Measurements from ENCODE around the gene C22orf42. TPM values are rescaled to one million over a fixed set of nuclear protein-coding genes. Genes with fewer than 3 reads are reported as not detected.
"Not testable (repeated sequence)": the region's sequence is repeated elsewhere in the genome, so short reads cannot be mapped to it uniquely, and the experiment has no call there.

The C22orf42 gene
- total RNA-seq, 1 experiment from 2014 or later: not detected

- no peak overlapping the region for H3K4me3 ChIP-seq (ENCODE audit: insufficient read depth, low read depth, low read length)
- DNase-seq: no peak
- H3K36me3 ChIP-seq (replicated peaks; ENCODE audit: control insufficient read depth, insufficient read depth, low read length): no peaks in the 10 kb centered on the region
- H3K27me3 ChIP-seq (ENCODE audit: control insufficient read depth, insufficient read depth, low read length): peaks cover 34% of the 10 kb centered on the region
Measured at GRCh38 chr22:32199961-32200360, 40.9 kb upstream of the C22orf42 start.

GRCh38 chr22:32199341-32199740 is 40.2 kb upstream of the C22orf42 start:
- no peak for DNase-seq
- H3K36me3 ChIP-seq (replicated peaks; ENCODE audit: control insufficient read depth, insufficient read depth, low read length): no peaks in the 10 kb centered on the region
- H3K4me3 ChIP-seq (ENCODE audit: insufficient read depth, low read depth, low read length): no peak overlapping the region
- peaks cover 29% of the 10 kb centered on the region for H3K27me3 ChIP-seq (ENCODE audit: control insufficient read depth, insufficient read depth, low read length)

- not testable (repeated sequence) for DNase-seq; H3K36me3 ChIP-seq (replicated peaks; ENCODE audit: control insufficient read depth, insufficient read depth, low read length); H3K4me3 ChIP-seq (ENCODE audit: insufficient read depth, low read depth, low read length)
- peaks cover 12% of the 10 kb centered on the region for H3K27me3 ChIP-seq (ENCODE audit: control insufficient read depth, insufficient read depth, low read length)
Measured at GRCh38 chr22:32197553-32198226, 38.6 kb upstream of the C22orf42 start.

- not testable (repeated sequence) for H3K27me3 ChIP-seq (ENCODE audit: control insufficient read depth, insufficient read depth, low read length); H3K4me3 ChIP-seq (ENCODE audit: insufficient read depth, low read depth, low read length); DNase-seq; H3K36me3 ChIP-seq (replicated peaks; ENCODE audit: control insufficient read depth, insufficient read depth, low read length)
Measured at GRCh38 chr22:32195900-32196299, 36.8 kb upstream of the C22orf42 start.

- H3K36me3 ChIP-seq (replicated peaks; ENCODE audit: control insufficient read depth, insufficient read depth, low read length); DNase-seq; H3K4me3 ChIP-seq (ENCODE audit: insufficient read depth, low read depth, low read length); H3K27me3 ChIP-seq (ENCODE audit: control insufficient read depth, insufficient read depth, low read length): not testable (repeated sequence)
Measured at GRCh38 chr22:32193346-32193745, 34.2 kb upstream of the C22orf42 start.

- H3K4me3 ChIP-seq (ENCODE audit: insufficient read depth, low read depth, low read length); H3K27me3 ChIP-seq (ENCODE audit: control insufficient read depth, insufficient read depth, low read length); DNase-seq; H3K36me3 ChIP-seq (replicated peaks; ENCODE audit: control insufficient read depth, insufficient read depth, low read length): not testable (repeated sequence)
Measured at GRCh38 chr22:32191021-32191420, 31.9 kb upstream of the C22orf42 start.

GRCh38 chr22:32185821-32186220 is 26.7 kb upstream of the C22orf42 start:
- Histone ChIP-seq H3K4me3 (ENCODE audit: insufficient read depth, low read depth, low read length) (no peak overlapping the region), H3K27me3 (ENCODE audit: control insufficient read depth, insufficient read depth, low read length) (no peaks in the 10 kb centered on the region), H3K36me3 (replicated peaks; ENCODE audit: control insufficient read depth, insufficient read depth, low read length) (no peaks in the 10 kb centered on the region)
- no peak for DNase-seq

- Histone ChIP-seq H3K27me3 (ENCODE audit: control insufficient read depth, insufficient read depth, low read length) (no peaks in the 10 kb centered on the region), H3K4me3 (ENCODE audit: insufficient read depth, low read depth, low read length) (no peak overlapping the region), H3K36me3 (replicated peaks; ENCODE audit: control insufficient read depth, insufficient read depth, low read length) (no peaks in the 10 kb centered on the region)
- no peak for DNase-seq
Measured at GRCh38 chr22:32183625-32184024, 24.5 kb upstream of the C22orf42 start.

- Histone ChIP-seq H3K27me3 (ENCODE audit: control insufficient read depth, insufficient read depth, low read length) (peaks cover 6% of the 10 kb centered on the region; the same call in 1 of the 2 replicates), H3K36me3 (replicated peaks; ENCODE audit: control insufficient read depth, insufficient read depth, low read length) (no peaks in the 10 kb centered on the region), H3K4me3 (ENCODE audit: insufficient read depth, low read depth, low read length) (no peak overlapping the region)
- DNase-seq: no peak
Measured at GRCh38 chr22:32181043-32181442, 21.9 kb upstream of the C22orf42 start.

- Histone ChIP-seq H3K36me3 (replicated peaks; ENCODE audit: control insufficient read depth, insufficient read depth, low read length) (no peaks in the 10 kb centered on the region), H3K4me3 (ENCODE audit: insufficient read depth, low read depth, low read length) (no peak overlapping the region), H3K27me3 (ENCODE audit: control insufficient read depth, insufficient read depth, low read length) (peaks cover 21% of the 10 kb centered on the region)
- DNase-seq: no peak
Measured at GRCh38 chr22:32177221-32177765, 18.2 kb upstream of the C22orf42 start.

- Histone ChIP-seq H3K4me3 (ENCODE audit: insufficient read depth, low read depth, low read length) (peak overlapping the region; percentile 44), H3K36me3 (replicated peaks; ENCODE audit: control insufficient read depth, insufficient read depth, low read length) (no peaks in the 10 kb centered on the region), H3K27me3 (ENCODE audit: control insufficient read depth, insufficient read depth, low read length) (peaks cover 21% of the 10 kb centered on the region)
- peak; percentile 79 for DNase-seq
Measured at GRCh38 chr22:32175683-32176644, 16.9 kb upstream of the C22orf42 start.

- H3K4me3 ChIP-seq (ENCODE audit: insufficient read depth, low read depth, low read length): no peak overlapping the region
- H3K27me3 ChIP-seq (ENCODE audit: control insufficient read depth, insufficient read depth, low read length): peaks cover 21% of the 10 kb centered on the region
- DNase-seq: no peak
- no peaks in the 10 kb centered on the region for H3K36me3 ChIP-seq (replicated peaks; ENCODE audit: control insufficient read depth, insufficient read depth, low read length)
Measured at GRCh38 chr22:32175115-32175514, 16.0 kb upstream of the C22orf42 start.

- H3K27me3 ChIP-seq (ENCODE audit: control insufficient read depth, insufficient read depth, low read length): no peaks in the 10 kb centered on the region
- H3K4me3 ChIP-seq (ENCODE audit: insufficient read depth, low read depth, low read length): no peak overlapping the region
- no peaks in the 10 kb centered on the region for H3K36me3 ChIP-seq (replicated peaks; ENCODE audit: control insufficient read depth, insufficient read depth, low read length)
- no peak for DNase-seq
Measured at GRCh38 chr22:32165681-32166080, 6.6 kb upstream of the C22orf42 start.

GRCh38 chr22:32164075-32164860 is 5.2 kb upstream of the C22orf42 start:
- DNase-seq: no peak
- Histone ChIP-seq H3K36me3 (replicated peaks; ENCODE audit: control insufficient read depth, insufficient read depth, low read length) (no peaks in the 10 kb centered on the region), H3K27me3 (ENCODE audit: control insufficient read depth, insufficient read depth, low read length) (no peaks in the 10 kb centered on the region), H3K4me3 (ENCODE audit: insufficient read depth, low read depth, low read length) (no peak overlapping the region)
